Hepatocyte (in vitro differentiated cells): ENCODE data around the gene BIN1. TPM values are rescaled to one million over a fixed set of nuclear protein-coding genes. Genes with fewer than 3 reads are reported as not detected.

ENCODE experiments used
- DNase-seq: peaks from one replicate; pipeline ENCODE4 v3.0.0-alpha.2; 2016; ENCODE audit warnings: low spot score
- H2AFZ ChIP-seq: fragments of 200-600 bp; sonication (generic); 2 replicates; pipeline ENCODE4 v1.6.0; 2016; ENCODE audit warnings: antibody characterized with exemption, mild to moderate bottlenecking
- H3K27ac ChIP-seq: fragments of 200-600 bp; sonication (generic); 2 replicates; pipeline ENCODE4 v1.5.1; 2016; ENCODE audit warnings: mild to moderate bottlenecking
- H3K27me3 ChIP-seq: fragments of 200-600 bp; sonication (generic); 2 replicates; pipeline ENCODE4 v1.6.1; 2016
- H3K36me3 ChIP-seq: fragments of 200-600 bp; sonication (generic); replicated peaks from 2 replicates; pipeline ENCODE4 v1.5.1; 2016; ENCODE audit warnings: low read depth; ENCODE audit not compliant: insufficient read depth
- H3K4me1 ChIP-seq: fragments of 200-600 bp; sonication (generic); 2 replicates; pipeline ENCODE4 v1.5.1; 2016; ENCODE audit warnings: mild to moderate bottlenecking, moderate library complexity; ENCODE audit not compliant: insufficient read depth
- H3K4me2 ChIP-seq: fragments of 200-600 bp; sonication (generic); 2 replicates; pipeline ENCODE4 v1.6.0; 2016
- H3K4me3 ChIP-seq: fragments of 200-600 bp; sonication (generic); 2 replicates; pipeline ENCODE4 v1.5.1; 2016; ENCODE audit warnings: mild to moderate bottlenecking
- H3K79me2 ChIP-seq: fragments of 200-600 bp; sonication (generic); 2 replicates; pipeline ENCODE4 v1.6.0; 2017; ENCODE audit warnings: mild to moderate bottlenecking
- H3K9me2 ChIP-seq: fragments of 200-600 bp; sonication (generic); replicated peaks from 2 replicates; pipeline ENCODE4 v1.6.0; 2017; ENCODE audit warnings: mild to moderate bottlenecking; ENCODE audit not compliant: insufficient read depth
- H3K9me3 ChIP-seq: fragments of 200-600 bp; sonication (generic); 2 replicates; pipeline ENCODE4 v1.5.1; 2016; ENCODE audit warnings: low read depth, mild to moderate bottlenecking
- H4K20me1 ChIP-seq: fragments of 200-600 bp; sonication (generic); 2 replicates; pipeline ENCODE4 v1.6.0; 2016; ENCODE audit warnings: mild to moderate bottlenecking; ENCODE audit not compliant: insufficient read depth, poor library complexity, severe bottlenecking
- CTCF ChIP-seq: fragments of 200-600 bp; sonication (generic); IDR thresholded peaks from 2 replicates; pipeline ENCODE4 v1.5.1; 2016; ENCODE audit warnings: antibody characterized with exemption, mild to moderate bottlenecking; ENCODE audit not compliant: poor library complexity
- EZH2 ChIP-seq: fragments of 200-600 bp; sonication (generic); IDR thresholded peaks from 2 replicates; pipeline ENCODE4 v1.6.1; 2016; ENCODE audit warnings: antibody characterized with exemption, mild to moderate bottlenecking, borderline replicate concordance
- EZH2phosphoT487 ChIP-seq: fragments of 200-600 bp; sonication (generic); IDR thresholded peaks from one replicate; pipeline ENCODE4 v1.6.1; 2018; ENCODE audit warnings: antibody characterized with exemption, mild to moderate bottlenecking, low read depth, moderate library complexity; ENCODE audit not compliant: unreplicated experiment, severe bottlenecking
- WGBS: methylation state at CpG from one replicate; pipeline ENCODE4 v1.1.6; 2016; ENCODE audit warnings: low lambda C conversion rate; ENCODE audit errors: missing lambda C conversion rate; 5-methylcytosine and 5-hydroxymethylcytosine counted together
- polyA plus RNA-seq: library from polyadenylated mRNA; unstranded; fragments of >200 nt; fragmentation: Nextera tagmentation; extraction: Ambion mirVana; gene quantifications from 2 replicates; pipeline ENCODE4 v1.2.1, GENCODE V29; 2016
- total RNA-seq: library from RNA; depleted of rRNA; stranded (reverse); fragments of >200 nt; gene quantifications from 2 replicates; pipeline ENCODE4 v1.2.3, GENCODE V29; 2014

The BIN1 gene
- total and polyA plus RNA-seq, 2 experiments from 2014 or later: 109 to 113 TPM

- no peak overlapping the region for H3K4me2 ChIP-seq
- no peak for TF ChIP-seq EZH2phosphoT487
- no peak for TF ChIP-seq EZH2
- no peak for TF ChIP-seq CTCF
- H3K9me2 ChIP-seq: no peaks in the 10 kb centered on the region
- H3K36me3 ChIP-seq: no peaks in the 10 kb centered on the region
- H3K79me2 ChIP-seq: peaks cover 85% of the 10 kb centered on the region
- WGBS: 94% methylated on average over 5 of the region's 10 CpGs
- H3K27me3 ChIP-seq: no peaks in the 10 kb centered on the region
- no peak for DNase-seq
- H4K20me1 ChIP-seq: peaks cover 8% of the 10 kb centered on the region
- H3K4me1 ChIP-seq: peaks cover 61% of the 10 kb centered on the region
- no peaks in the 10 kb centered on the region for H3K9me3 ChIP-seq
- H3K4me3 ChIP-seq: no peak overlapping the region
- no peak overlapping the region for H3K27ac ChIP-seq
- no peak overlapping the region for H2AFZ ChIP-seq
These were observed 17.3 kb downstream of the BIN1 start for GRCh38 chr2:127089478-127090235.

GRCh38 chr2:127088706-127089105 lies 18.2 kb downstream of the BIN1 start:
- H3K27me3 ChIP-seq: no peaks in the 10 kb centered on the region
- no peaks in the 10 kb centered on the region for H3K9me3 ChIP-seq
- no peak for DNase-seq
- H2AFZ ChIP-seq: no peak overlapping the region
- TF ChIP-seq EZH2phosphoT487 (no peak), CTCF (no peak), EZH2 (no peak)
- WGBS: 95% methylated on average over 6 of the region's 6 CpGs
- H3K36me3 ChIP-seq: no peaks in the 10 kb centered on the region
- peaks cover 4% of the 10 kb centered on the region for H4K20me1 ChIP-seq
- H3K27ac ChIP-seq: peak overlapping the region; percentile 95
- H3K9me2 ChIP-seq: no peaks in the 10 kb centered on the region
- H3K4me2 ChIP-seq: no peak overlapping the region
- peaks cover 61% of the 10 kb centered on the region for H3K4me1 ChIP-seq
- no peak overlapping the region for H3K4me3 ChIP-seq
- peaks cover 79% of the 10 kb centered on the region for H3K79me2 ChIP-seq

- Histone ChIP-seq H3K4me1 (peaks cover 61% of the 10 kb centered on the region), H3K9me3 (no peaks in the 10 kb centered on the region)
These were observed 19.0 kb downstream of the BIN1 start for GRCh38 chr2:127087791-127088495.

More at GRCh38 chr2:127087791-127088495, 19.0 kb downstream of the BIN1 start:
- Histone ChIP-seq H3K9me2 (no peaks in the 10 kb centered on the region), H3K79me2 (peaks cover 79% of the 10 kb centered on the region), H3K4me2 (peak overlapping the region; percentile 67), H2AFZ (no peak overlapping the region), H4K20me1 (peaks cover 4% of the 10 kb centered on the region), H3K4me3 (no peak overlapping the region), H3K27ac (peak overlapping the region; percentile 95), H3K36me3 (no peaks in the 10 kb centered on the region), H3K27me3 (no peaks in the 10 kb centered on the region)
- DNase-seq: no peak
- WGBS: 85% methylated on average over 13 of the region's 13 CpGs
- TF ChIP-seq EZH2: no peak
